Type B pancreatic cell (in vitro differentiated cells): ENCODE data around the gene SLX4IP. TPM values are rescaled to one million over a fixed set of nuclear protein-coding genes. Genes with fewer than 3 reads are reported as not detected.

ENCODE experiments used
- DNase-seq: peaks from one replicate; pipeline ENCODE4 v3.0.0; 2021; ENCODE audit warnings: mixed read lengths; ENCODE audit not compliant: unreplicated experiment; ENCODE audit errors: extremely low spot score
- H3K27ac Mint-ChIP-seq: 2 replicates; pipeline ENCODE4 v1.8.0; 2021; ENCODE audit warnings: mild to moderate bottlenecking, mixed read lengths
- H3K27me3 Mint-ChIP-seq: 2 replicates; pipeline ENCODE4 v1.8.0; 2021; ENCODE audit warnings: mixed read lengths
- H3K36me3 Mint-ChIP-seq: 2 replicates; pipeline ENCODE4 v1.8.0; 2021; ENCODE audit warnings: mixed read lengths
- H3K4me1 Mint-ChIP-seq: one replicate; pipeline ENCODE4 v1.8.0; 2021; ENCODE audit warnings: mixed read lengths; ENCODE audit not compliant: unreplicated experiment
- H3K4me3 Mint-ChIP-seq: 2 replicates; pipeline ENCODE4 v1.8.0; 2021; ENCODE audit warnings: mild to moderate bottlenecking, mixed read lengths
- H3K9me3 Mint-ChIP-seq: 2 replicates; pipeline ENCODE4 v1.8.0; 2021; ENCODE audit warnings: mixed read lengths
- total RNA-seq: library from RNA; stranded (reverse); gene quantifications from 2 replicates; pipeline ENCODE4 v1.2.1, GENCODE V29; 2021; ENCODE audit warnings: low replicate concordance
- TF ChIP-seq, protein P1 (sequence below): fragments of 200-600 bp; sonication (generic); conservative IDR thresholded peaks from 2 replicates; pipeline ENCODE4 v1.5.0; 2021; ENCODE audit warnings: antibody characterized with exemption, mild to moderate bottlenecking

The SLX4IP gene
- total RNA-seq, 1 donor from 2014 or later, result 8.5 TPM

GRCh38 chr20:10522328-10522727 is 87.2 kb downstream of the SLX4IP start:
- Mint-ChIP-seq H3K9me3 (peaks cover 4% of the 10 kb centered on the region), H3K27ac (no peak overlapping the region), H3K4me3 (no peak overlapping the region), H3K36me3 (peaks cover 4% of the 10 kb centered on the region), H3K4me1 (peaks cover 42% of the 10 kb centered on the region), H3K27me3 (no peaks in the 10 kb centered on the region)
- no peak for DNase-seq
- TF ChIP-seq, protein P1, sequence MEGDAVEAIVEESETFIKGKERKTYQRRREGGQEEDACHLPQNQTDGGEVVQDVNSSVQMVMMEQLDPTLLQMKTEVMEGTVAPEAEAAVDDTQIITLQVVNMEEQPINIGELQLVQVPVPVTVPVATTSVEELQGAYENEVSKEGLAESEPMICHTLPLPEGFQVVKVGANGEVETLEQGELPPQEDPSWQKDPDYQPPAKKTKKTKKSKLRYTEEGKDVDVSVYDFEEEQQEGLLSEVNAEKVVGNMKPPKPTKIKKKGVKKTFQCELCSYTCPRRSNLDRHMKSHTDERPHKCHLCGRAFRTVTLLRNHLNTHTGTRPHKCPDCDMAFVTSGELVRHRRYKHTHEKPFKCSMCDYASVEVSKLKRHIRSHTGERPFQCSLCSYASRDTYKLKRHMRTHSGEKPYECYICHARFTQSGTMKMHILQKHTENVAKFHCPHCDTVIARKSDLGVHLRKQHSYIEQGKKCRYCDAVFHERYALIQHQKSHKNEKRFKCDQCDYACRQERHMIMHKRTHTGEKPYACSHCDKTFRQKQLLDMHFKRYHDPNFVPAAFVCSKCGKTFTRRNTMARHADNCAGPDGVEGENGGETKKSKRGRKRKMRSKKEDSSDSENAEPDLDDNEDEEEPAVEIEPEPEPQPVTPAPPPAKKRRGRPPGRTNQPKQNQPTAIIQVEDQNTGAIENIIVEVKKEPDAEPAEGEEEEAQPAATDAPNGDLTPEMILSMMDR, result no peak

GRCh38 chr20:10523443-10523842 is 88.3 kb downstream of the SLX4IP start:
- DNase-seq, result no peak
- no peaks in the 10 kb centered on the region for H3K27me3 Mint-ChIP-seq
- H3K27ac Mint-ChIP-seq, result no peak overlapping the region
- peaks cover 4% of the 10 kb centered on the region for H3K36me3 Mint-ChIP-seq
- H3K9me3 Mint-ChIP-seq, result peaks cover 4% of the 10 kb centered on the region
- H3K4me1 Mint-ChIP-seq, result peaks cover 45% of the 10 kb centered on the region
- H3K4me3 Mint-ChIP-seq, result no peak overlapping the region
- TF ChIP-seq, protein P1, result no peak

- TF ChIP-seq, protein P1, result no peak
- H3K36me3 Mint-ChIP-seq, result peaks cover 4% of the 10 kb centered on the region
- peak overlapping the region; percentile 82 for H3K27ac Mint-ChIP-seq
- H3K27me3 Mint-ChIP-seq, result no peaks in the 10 kb centered on the region
- H3K4me1 Mint-ChIP-seq, result peaks cover 45% of the 10 kb centered on the region
- no peak overlapping the region for H3K4me3 Mint-ChIP-seq
- H3K9me3 Mint-ChIP-seq, result peaks cover 4% of the 10 kb centered on the region
- DNase-seq, result no peak
Observed at GRCh38 chr20:10524034-10524476, 89.0 kb downstream of the SLX4IP start.

DNA sequence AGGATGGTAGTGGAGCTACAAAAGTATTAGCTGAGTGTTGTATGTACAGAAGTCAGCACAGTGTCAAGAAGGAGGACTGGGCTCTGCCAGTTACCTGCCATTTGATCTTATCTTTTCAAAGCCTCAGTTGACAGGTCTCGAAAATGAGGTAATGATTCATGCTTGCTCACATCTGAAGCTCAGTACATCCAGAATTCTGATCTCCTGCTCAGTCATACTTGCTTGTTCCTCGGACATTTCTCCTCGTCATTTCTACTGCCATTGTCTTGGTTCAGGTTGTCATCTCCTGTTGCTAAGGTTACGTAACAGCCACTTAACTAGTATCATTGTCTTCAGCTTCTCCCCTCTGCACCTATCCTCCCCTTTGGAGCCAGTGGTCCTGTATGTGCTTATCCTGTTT is 89.5 kb downstream of the SLX4IP start:
- no peak for DNase-seq
- H3K27ac Mint-ChIP-seq, result peak overlapping the region; percentile 82
- peaks cover 45% of the 10 kb centered on the region for H3K4me1 Mint-ChIP-seq
- H3K9me3 Mint-ChIP-seq, result peaks cover 4% of the 10 kb centered on the region
- TF ChIP-seq, protein P1, result no peak
- peak overlapping the region; percentile 60 for H3K4me3 Mint-ChIP-seq
- peaks cover 4% of the 10 kb centered on the region for H3K36me3 Mint-ChIP-seq
- no peaks in the 10 kb centered on the region for H3K27me3 Mint-ChIP-seq

- no peak overlapping the region for H3K27ac Mint-ChIP-seq
- H3K36me3 Mint-ChIP-seq, result peaks cover 7% of the 10 kb centered on the region
- H3K9me3 Mint-ChIP-seq, result no peaks in the 10 kb centered on the region
- H3K4me1 Mint-ChIP-seq, result peaks cover 34% of the 10 kb centered on the region
- no peak overlapping the region for H3K4me3 Mint-ChIP-seq
- no peaks in the 10 kb centered on the region for H3K27me3 Mint-ChIP-seq
- no peak for DNase-seq
- TF ChIP-seq, protein P1, result no peak
Observed at GRCh38 chr20:10527781-10528180, 92.7 kb downstream of the SLX4IP start.

DNA sequence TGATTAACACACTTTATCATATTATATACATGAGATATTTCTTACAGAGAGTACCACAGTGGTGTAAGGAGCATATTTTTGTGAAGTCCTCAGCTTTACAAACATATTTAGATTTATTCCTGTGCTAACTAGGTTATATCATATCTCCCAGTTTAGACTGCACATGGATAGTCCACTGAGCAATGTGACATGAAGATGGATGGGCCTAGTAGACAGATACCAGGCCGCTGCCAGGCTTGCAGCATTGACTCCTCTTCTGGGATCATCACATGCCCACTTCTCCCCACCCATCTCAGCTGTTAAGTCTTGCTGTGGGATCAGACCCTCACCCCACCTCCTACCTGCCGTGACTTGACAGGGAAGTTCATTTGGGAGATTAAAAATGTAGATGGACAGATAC is 95.8 kb downstream of the SLX4IP start:
- Mint-ChIP-seq H3K36me3 (peaks cover 11% of the 10 kb centered on the region), H3K27me3 (no peaks in the 10 kb centered on the region), H3K4me3 (no peak overlapping the region), H3K27ac (no peak overlapping the region), H3K9me3 (no peaks in the 10 kb centered on the region), H3K4me1 (peaks cover 10% of the 10 kb centered on the region)
- TF ChIP-seq, protein P1, result no peak
- no peak for DNase-seq
